OCI-LY7 (cell line): ENCODE results near the gene OPTN. TPM values are rescaled to one million over a fixed set of nuclear protein-coding genes. Genes with fewer than 3 reads are reported as not detected.
"Not testable (repeated sequence)": the region's sequence is repeated elsewhere in the genome, so short reads cannot be mapped to it uniquely, and the experiment has no call there.

Source experiments
- Bru-seq: library from RNA; stranded (reverse); fragments of 400-500 nt; gene quantifications from one replicate; lab custom pipeline; 2021; lab: Mats Ljungman, UMichigan
- BruChase-seq, 2 experiments: library from RNA; stranded (reverse); fragments of 400-500 nt; gene quantifications; one replicate each; lab custom pipeline; 2021; lab: Mats Ljungman, UMichigan
- BruUV-seq: library from RNA; stranded (reverse); fragments of 400-500 nt; replicated peaks from 2 replicates; lab custom pipeline; 2021; lab: Mats Ljungman, UMichigan
- CTCF ChIA-PET: fragments of 300-600 bp; sonication (Branson Sonifier 250); formaldehyde crosslinking; loops from one replicate; lab custom pipeline; 2022; ENCODE audit warnings: antibody characterized with exemption; ENCODE audit not compliant: unreplicated experiment; lab: Charles Lee
- POLR2A ChIA-PET: fragments of 300-600 bp; sonication (Branson Sonifier 250); formaldehyde crosslinking; loops from one replicate; lab custom pipeline; 2022; ENCODE audit warnings: antibody characterized with exemption; lab: Charles Lee
- DNase-seq: peaks from one replicate; pipeline ENCODE4 v3.0.0-alpha.2; 2015; ENCODE audit warnings: low spot score
- H2AFZ ChIP-seq: fragments of 200-600 bp; sonication (generic), shearing (Covaris generic); 2 replicates; pipeline ENCODE4 v1.6.1; 2014; ENCODE audit warnings: mild to moderate bottlenecking, antibody characterized with exemption, low read length, moderate library complexity
- H3K27ac ChIP-seq: fragments of 200-600 bp; sonication (generic); 2 replicates; pipeline ENCODE4 v1.5.1; 2014; ENCODE audit warnings: mixed run types, low read depth, mild to moderate bottlenecking, moderate library complexity, low read length, inconsistent platforms; ENCODE audit not compliant: poor library complexity, severe bottlenecking
- H3K36me3 ChIP-seq: fragments of 200-600 bp; sonication (generic); 2 replicates; pipeline ENCODE4 v1.6.1; 2014; ENCODE audit warnings: mild to moderate bottlenecking, antibody characterized with exemption, low read length, moderate library complexity, mixed read lengths; ENCODE audit not compliant: insufficient read depth
- H3K4me1 ChIP-seq: fragments of 200-600 bp; sonication (generic); 2 replicates; pipeline ENCODE4 v1.5.1; 2014; ENCODE audit warnings: mild to moderate bottlenecking, low read length; ENCODE audit not compliant: insufficient read depth, poor library complexity, severe bottlenecking
- H3K4me2 ChIP-seq: fragments of 200-600 bp; sonication (generic); 2 replicates; pipeline ENCODE4 v1.6.1; 2014; ENCODE audit warnings: mild to moderate bottlenecking, low read length
- H3K4me3 ChIP-seq: fragments of 200-600 bp; sonication (generic); 2 replicates; pipeline ENCODE4 v1.5.1; 2014; ENCODE audit warnings: mild to moderate bottlenecking, low read depth, low read length; ENCODE audit not compliant: poor library complexity, severe bottlenecking
- H3K79me2 ChIP-seq: fragments of 200-600 bp; sonication (generic); 2 replicates; pipeline ENCODE4 v1.6.1; 2016; ENCODE audit warnings: low read depth, mild to moderate bottlenecking, low read length, moderate library complexity, mixed read lengths; ENCODE audit not compliant: insufficient read depth
- H3K9me2 ChIP-seq: fragments of 200-600 bp; sonication (generic); 2 replicates; pipeline ENCODE4 v1.6.1; 2016; ENCODE audit warnings: mild to moderate bottlenecking, low read length, mixed read lengths; ENCODE audit not compliant: insufficient read depth
- H3K9me3 ChIP-seq: fragments of 200-600 bp; sonication (generic); 2 replicates; pipeline ENCODE4 v1.6.1; 2014; ENCODE audit warnings: mild to moderate bottlenecking, mixed run types, low read length, mixed read lengths
- H4K20me1 ChIP-seq: fragments of 200-600 bp; sonication (generic); 2 replicates; pipeline ENCODE4 v1.6.1; 2014; ENCODE audit warnings: mild to moderate bottlenecking, antibody characterized with exemption, low read length, moderate library complexity, mixed read lengths; ENCODE audit not compliant: insufficient read depth
- EZH2phosphoT487 ChIP-seq: fragments of 200-600 bp; sonication (generic); IDR thresholded peaks from 2 replicates; pipeline ENCODE4 v1.6.1; 2018; ENCODE audit warnings: low read depth, borderline replicate concordance, mild to moderate bottlenecking, mixed run types, antibody characterized with exemption, low read length, moderate library complexity, mixed read lengths
- intact Hi-C: fragments of 100-400 bp; cut with micrococcal nuclease; formaldehyde crosslinking; loops from one replicate; pipeline ENCODE4 v1.10.0; 2022; ENCODE audit not compliant: unreplicated experiment
- long read RNA-seq: library from polyadenylated mRNA; stranded (forward); transcript quantifications from one replicate; pipeline ENCODE4 v2.0.0, GENCODE V29; 2022
- total RNA-seq, 2 experiments: library from RNA; depleted of rRNA in 1 of 2; stranded (reverse); fragments of >200 nt in 1 of 2; shearing (Covaris generic) in 1 of 2; gene quantifications; 2 replicates each; pipeline ENCODE4 v1.2.3, GENCODE V29; 2014 to 2022
- TF ChIP-seq, protein P1 (sequence below): fragments of 200-600 bp; sonication (generic); conservative IDR thresholded peaks from 2 replicates; pipeline ENCODE4 v1.5.1; 2014; ENCODE audit warnings: mild to moderate bottlenecking, antibody characterized with exemption, low read length, moderate library complexity, mixed read lengths

OPTN gene
- 0.33 and 0.60 TPM in 2 replicates for total RNA-seq (2014; rRNA removed; shearing (Covaris generic))
- 3.6 and 6.1 TPM in 2 replicates for total RNA-seq (2022)
- percentile 32 among the genes with signal in this experiment for Bru-seq, nascent RNA
- BruChase-seq, experiment 1, labeled RNA remaining after a 6-hour chase, result percentile 28 among the genes with signal in this experiment
- percentile 28 among the genes with signal in this experiment for BruChase-seq, experiment 2, labeled RNA remaining after a 2-hour chase
- long read RNA-seq, transcript OPTN-205 (14 exons, 3,321 nt), result major isoform, 9 of 28 reads
- long read RNA-seq, partial matches to known transcripts, result 15 of 28 reads
- long read RNA-seq, other reads (novel, unspliced or antisense), result 3 of 28 reads

DNA sequence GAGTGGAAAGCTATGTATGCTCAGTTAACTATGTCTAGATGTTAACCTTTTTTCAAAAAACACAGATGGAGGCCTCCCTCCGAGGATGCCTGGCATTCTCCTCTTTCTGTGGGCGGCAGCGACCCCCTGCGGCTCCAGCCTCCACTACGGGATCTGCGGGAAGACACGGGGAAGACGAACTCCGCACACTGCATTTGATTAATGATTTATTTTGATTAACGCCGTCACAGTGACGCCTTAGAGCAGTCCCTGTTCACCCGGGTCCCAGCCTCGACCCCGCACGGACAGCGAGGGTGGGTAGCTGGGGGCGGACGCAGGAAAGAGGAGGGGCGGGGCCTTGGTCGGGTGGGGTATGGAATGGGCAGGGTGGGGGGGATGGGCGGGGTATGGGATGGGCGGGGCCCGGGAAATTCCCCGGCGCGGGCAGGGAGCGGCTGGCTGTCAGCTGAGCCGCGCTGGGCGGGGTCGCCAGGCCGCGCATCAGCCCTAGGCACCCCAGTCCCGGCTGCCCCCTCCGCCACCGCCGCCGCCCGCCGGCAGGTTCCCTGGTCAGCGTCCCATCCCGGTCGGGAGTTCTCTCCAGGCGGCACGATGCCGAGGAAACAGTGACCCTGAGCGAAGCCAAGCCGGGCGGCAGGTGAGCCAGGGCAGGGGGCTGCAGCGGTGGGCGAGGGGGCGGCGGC lies at the start of gene OPTN:
TSS of gene OPTN (plus strand) at position 498 of the 683 bp plus-strand sequence. CDS start 8,960 bp downstream, outside the sequence.
- CTCF ChIA-PET, result interaction anchor here (1.6 kb wide), 1 partner anchor 12 kb away, joined by 4 read pairs; no protein-coding TSS in a partner anchor
- intact Hi-C loops, result loop anchor here (1.0 kb wide), 1 partner anchor 202 kb away; no protein-coding TSS in a partner anchor

DNA sequence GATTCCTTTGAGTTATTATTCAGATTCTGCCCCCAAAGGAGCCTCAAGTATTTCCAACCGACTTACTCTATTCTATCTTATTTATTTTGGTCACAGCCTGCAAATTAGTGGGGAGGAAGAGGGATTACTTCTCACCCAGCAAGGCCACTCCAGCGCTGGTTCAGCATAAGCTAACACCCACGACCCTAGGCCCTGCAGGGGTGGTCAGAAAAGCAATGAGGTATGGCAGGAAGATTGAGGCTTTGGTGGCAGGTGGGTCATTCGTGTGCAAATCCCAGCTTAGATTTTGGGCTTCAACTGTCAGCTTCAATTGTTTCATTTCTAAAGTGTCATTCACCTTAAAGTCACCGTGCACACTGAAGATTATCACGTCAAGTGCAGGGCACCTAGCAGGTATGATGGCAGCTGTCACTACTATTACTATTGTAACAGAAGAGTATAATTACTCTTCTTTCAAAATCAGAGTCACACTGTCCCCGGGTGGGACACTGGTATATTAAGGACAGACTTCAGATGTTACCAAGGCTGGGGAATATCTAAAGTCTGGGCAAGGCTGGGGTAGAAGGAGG lies 48.8 kb upstream of the OPTN start:
- no peaks in the 10 kb centered on the region for H4K20me1 ChIP-seq
- H3K27ac ChIP-seq, result no peak overlapping the region
- no peak overlapping the region for H3K4me2 ChIP-seq
- TF ChIP-seq, protein P1, sequence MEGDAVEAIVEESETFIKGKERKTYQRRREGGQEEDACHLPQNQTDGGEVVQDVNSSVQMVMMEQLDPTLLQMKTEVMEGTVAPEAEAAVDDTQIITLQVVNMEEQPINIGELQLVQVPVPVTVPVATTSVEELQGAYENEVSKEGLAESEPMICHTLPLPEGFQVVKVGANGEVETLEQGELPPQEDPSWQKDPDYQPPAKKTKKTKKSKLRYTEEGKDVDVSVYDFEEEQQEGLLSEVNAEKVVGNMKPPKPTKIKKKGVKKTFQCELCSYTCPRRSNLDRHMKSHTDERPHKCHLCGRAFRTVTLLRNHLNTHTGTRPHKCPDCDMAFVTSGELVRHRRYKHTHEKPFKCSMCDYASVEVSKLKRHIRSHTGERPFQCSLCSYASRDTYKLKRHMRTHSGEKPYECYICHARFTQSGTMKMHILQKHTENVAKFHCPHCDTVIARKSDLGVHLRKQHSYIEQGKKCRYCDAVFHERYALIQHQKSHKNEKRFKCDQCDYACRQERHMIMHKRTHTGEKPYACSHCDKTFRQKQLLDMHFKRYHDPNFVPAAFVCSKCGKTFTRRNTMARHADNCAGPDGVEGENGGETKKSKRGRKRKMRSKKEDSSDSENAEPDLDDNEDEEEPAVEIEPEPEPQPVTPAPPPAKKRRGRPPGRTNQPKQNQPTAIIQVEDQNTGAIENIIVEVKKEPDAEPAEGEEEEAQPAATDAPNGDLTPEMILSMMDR, result no peak
- no peak for TF ChIP-seq EZH2phosphoT487
- H3K9me3 ChIP-seq, result no peaks in the 10 kb centered on the region
- DNase-seq, result no peak
- CTCF ChIA-PET, result no interaction called here
- no peak overlapping the region for H2AFZ ChIP-seq
- no peaks in the 10 kb centered on the region for H3K36me3 ChIP-seq
- no peaks in the 10 kb centered on the region for H3K9me2 ChIP-seq
- H3K4me3 ChIP-seq, result no peak overlapping the region
- no TSS peak for BruUV-seq
- no peaks in the 10 kb centered on the region for H3K79me2 ChIP-seq
- no peaks in the 10 kb centered on the region for H3K4me1 ChIP-seq
- intact Hi-C loops, result no loop called here
- POLR2A ChIA-PET, result no interaction called here

More for the DNA sequence above, at the start of gene OPTN:
- BruUV-seq, result no TSS peak
- H3K9me3 ChIP-seq, result no peaks in the 10 kb centered on the region
- no peaks in the 10 kb centered on the region for H3K9me2 ChIP-seq
- H3K4me2 ChIP-seq, result peak within 1 kb of the TSS; percentile 75
- TF ChIP-seq, protein P1, result peak; percentile 29; the same call in 1 of the 2 replicates
- TF ChIP-seq EZH2phosphoT487, result no peak
- no peaks in the 10 kb centered on the region for H3K36me3 ChIP-seq
- no peaks in the 10 kb centered on the region for H4K20me1 ChIP-seq
- peak within 1 kb of the TSS; percentile 64 for H3K4me3 ChIP-seq
- peaks cover 12% of the 10 kb centered on the region for H3K4me1 ChIP-seq
- H2AFZ ChIP-seq, result peak within 1 kb of the TSS; percentile 89
- H3K79me2 ChIP-seq, result no peaks in the 10 kb centered on the region
- DNase-seq, result peak; percentile 27
- POLR2A ChIA-PET, result interaction anchor here (1.2 kb wide), 1 partner anchor 16 kb away, joined by 3 read pairs; no protein-coding TSS in a partner anchor
- no peak within 1 kb of the TSS for H3K27ac ChIP-seq

DNA sequence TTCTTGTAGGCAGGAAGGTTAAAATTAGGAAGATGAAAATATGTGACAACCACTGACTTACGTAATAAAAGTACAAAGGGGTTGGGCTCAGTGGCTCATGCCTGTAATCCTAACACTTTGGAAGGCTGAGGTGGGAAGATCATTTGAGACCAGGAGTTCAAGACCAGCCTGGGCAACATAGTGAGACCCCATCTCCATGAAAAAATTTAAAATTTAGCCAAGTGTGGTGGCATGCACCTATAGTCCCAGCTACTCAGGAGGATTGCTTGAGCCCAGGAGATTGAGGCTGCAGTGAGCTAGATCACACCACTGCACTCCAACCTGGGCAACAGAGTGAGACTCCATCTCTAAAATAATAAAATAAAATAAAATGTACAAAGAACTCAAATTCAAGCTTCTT lies 46.8 kb upstream of the OPTN start:
- intact Hi-C loops, CTCF ChIA-PET, H3K27ac ChIP-seq, H3K4me3 ChIP-seq, H3K9me2 ChIP-seq, H4K20me1 ChIP-seq, DNase-seq, BruUV-seq, H3K9me3 ChIP-seq, H3K4me1 ChIP-seq, H3K79me2 ChIP-seq, H2AFZ ChIP-seq, H3K4me2 ChIP-seq, H3K36me3 ChIP-seq: not testable (repeated sequence)
- POLR2A ChIA-PET, result interaction anchor here (1.1 kb wide), 1 partner anchor 37 kb away, joined by 3 read pairs; no protein-coding TSS in a partner anchor
